GM19397 (cell line): ENCODE data around the gene UHRF1.

Experiments
- ATAC-seq: cut with Tn5 transposase; IDR thresholded peaks from one replicate; pipeline ENCODE4 v1.9.1; 2021; ENCODE audit warnings: mild to moderate bottlenecking, moderate library complexity; ENCODE audit not compliant: unreplicated experiment

The UHRF1 gene

GRCh38 chr19:4986471-4986891 is 77.2 kb downstream of the UHRF1 start:
- no peak for ATAC-seq

GRCh38 chr19:4987256-4987655 is 78.0 kb downstream of the UHRF1 start:
- ATAC-seq: no peak

DNA sequence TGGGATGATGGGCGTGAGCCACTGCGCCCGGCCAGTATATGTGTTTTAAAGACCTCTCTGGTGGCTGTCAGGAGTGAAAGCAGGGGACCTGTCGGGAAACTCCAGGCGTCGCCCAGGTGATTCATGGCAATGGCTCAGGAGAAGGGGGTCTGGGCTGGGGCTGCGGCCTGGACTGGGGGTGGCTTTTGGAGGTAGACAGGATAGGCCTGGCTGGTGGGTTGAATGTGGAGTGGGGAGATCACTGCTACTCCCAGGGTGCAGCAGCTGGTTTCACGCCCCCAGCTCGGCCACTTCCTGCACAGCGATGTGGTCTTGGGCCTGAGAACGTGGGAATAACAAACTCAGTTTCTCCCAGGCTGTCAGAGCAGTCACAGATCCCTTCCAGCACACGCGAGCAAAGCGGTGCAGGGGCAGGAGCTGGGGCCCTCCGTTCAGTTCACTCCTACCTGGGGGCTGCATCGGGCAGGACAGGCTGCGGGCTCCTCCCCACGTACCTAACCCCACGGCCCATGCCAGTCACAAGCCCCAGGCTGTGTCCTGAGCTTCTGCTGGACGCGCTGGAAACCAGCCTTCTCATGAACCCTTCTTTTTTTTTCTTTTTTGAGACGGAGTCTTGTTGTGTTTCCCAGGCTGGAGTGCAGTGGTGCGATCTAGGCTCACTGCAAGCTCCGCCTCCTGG is 78.5 kb downstream of the UHRF1 start:
- no peak for ATAC-seq

DNA sequence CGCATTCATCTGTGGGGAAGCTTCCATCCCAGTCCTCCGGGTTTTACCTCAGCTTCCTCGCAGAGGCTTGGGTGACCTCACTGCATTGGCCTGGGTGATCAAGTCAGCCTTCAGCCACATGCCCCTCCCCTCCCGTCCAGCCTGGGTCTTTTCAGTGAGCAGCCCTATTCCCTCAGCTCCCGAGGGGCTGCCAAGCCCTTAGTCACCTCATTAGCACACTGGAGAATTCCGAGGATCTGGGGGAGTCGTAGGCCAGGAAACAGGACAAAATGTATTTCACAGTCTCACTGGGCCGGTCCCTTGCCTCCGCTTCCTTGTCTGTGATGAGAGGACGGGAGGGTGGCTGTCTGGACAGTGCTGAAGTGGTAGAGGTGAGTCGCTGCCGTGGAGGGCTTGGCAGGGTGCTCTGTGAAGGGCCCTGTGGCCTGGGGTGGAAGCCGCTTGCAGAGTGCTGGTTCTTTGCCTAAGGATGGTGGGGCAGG is 79.5 kb downstream of the UHRF1 start:
- no peak for ATAC-seq

GRCh38 chr19:4990306-4990705 is 81.0 kb downstream of the UHRF1 start:
- ATAC-seq: no peak

DNA sequence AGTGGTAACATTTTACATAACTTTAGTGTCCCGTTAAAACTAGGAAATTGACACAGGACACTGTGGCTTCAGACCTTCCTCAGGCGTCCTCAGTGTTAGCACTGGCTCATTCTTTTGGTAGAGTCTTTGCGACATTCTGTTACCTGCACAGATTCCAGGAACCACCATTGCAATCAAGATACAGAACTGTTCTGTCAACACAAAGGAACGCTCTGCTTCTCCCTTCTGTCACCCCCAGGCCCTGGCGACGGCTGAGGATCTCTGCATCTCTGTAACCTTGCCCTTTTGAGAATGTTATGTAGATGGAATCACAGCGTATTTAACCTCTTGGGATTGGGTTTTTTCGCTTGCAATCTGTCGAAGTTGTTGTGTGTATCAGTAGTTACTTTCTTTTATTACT is 82.2 kb downstream of the UHRF1 start:
- ATAC-seq: no peak

- ATAC-seq: no peak
Measured at GRCh38 chr19:4991996-4992698, 82.8 kb downstream of the UHRF1 start.

DNA sequence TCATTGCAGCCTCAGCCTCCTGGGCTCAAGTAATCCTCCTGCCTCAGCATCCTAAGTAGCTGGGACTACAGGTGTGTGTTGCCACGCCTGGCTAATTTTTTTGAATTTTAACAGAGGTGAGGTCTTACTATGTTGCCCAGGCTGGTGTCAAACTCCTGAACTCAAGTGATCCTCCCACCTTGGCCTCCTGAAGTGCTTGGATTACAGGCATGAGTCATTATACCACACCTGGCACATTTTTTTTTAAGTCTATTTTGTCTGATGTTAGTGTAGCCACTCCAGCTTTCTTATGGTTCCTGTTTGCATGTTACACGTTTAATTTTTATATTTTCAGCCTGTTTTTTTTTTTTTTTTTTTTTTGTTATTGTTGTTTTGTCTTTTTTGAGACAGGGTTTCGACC is 84.4 kb downstream of the UHRF1 start:
- ATAC-seq: no peak

- no peak for ATAC-seq
Measured at GRCh38 chr19:4996701-4997100, 87.4 kb downstream of the UHRF1 start.

GRCh38 chr19:4997297-4997696 is 88.0 kb downstream of the UHRF1 start:
- ATAC-seq: no peak

- ATAC-seq: no peak
Measured at GRCh38 chr19:5000120-5000611, 90.9 kb downstream of the UHRF1 start.

GRCh38 chr19:5001615-5002014 is 92.3 kb downstream of the UHRF1 start:
- ATAC-seq: no peak

DNA sequence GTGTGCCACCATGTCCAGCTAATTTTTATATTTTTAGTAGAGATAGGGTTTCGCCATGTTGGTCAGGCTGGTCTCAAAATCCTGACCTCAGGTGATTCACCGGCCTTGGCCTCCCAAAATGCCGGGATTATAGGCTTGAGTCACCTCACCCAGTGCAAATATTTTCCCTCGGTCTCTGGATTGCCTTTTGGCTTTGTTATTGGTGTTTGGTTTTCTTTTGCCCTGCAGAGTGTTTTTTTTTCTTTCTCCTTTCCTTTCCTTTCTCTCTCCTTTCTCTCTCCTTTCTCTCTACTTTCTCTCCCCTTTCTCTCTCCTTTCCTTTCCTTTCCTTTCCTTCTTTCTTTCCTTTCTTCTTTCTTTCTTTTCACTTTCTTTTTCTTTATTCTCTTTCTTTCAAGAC is 92.8 kb downstream of the UHRF1 start:
- no peak for ATAC-seq

GRCh38 chr19:5003781-5004180 is 94.5 kb downstream of the UHRF1 start:
- ATAC-seq: no peak

DNA sequence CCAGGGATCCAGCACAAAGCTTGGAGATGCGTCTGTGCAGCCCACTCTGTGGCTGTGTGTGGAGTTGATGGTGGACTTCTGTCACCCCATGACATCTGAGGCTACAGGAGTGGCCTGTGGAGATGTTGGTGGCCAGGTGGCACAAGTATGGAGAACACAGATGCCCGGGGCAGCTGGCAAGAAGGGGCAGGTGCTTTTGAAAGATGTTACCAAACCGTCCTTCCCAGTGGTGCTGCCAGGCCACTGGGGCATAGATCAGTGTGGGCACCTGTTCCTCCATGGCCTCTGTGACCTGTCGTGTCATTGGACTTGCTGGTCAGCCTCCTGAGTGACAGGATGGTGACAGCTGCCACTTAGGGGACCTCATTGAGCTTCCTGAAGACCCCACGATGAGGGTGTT is 95.8 kb downstream of the UHRF1 start:
- ATAC-seq: no peak

DNA sequence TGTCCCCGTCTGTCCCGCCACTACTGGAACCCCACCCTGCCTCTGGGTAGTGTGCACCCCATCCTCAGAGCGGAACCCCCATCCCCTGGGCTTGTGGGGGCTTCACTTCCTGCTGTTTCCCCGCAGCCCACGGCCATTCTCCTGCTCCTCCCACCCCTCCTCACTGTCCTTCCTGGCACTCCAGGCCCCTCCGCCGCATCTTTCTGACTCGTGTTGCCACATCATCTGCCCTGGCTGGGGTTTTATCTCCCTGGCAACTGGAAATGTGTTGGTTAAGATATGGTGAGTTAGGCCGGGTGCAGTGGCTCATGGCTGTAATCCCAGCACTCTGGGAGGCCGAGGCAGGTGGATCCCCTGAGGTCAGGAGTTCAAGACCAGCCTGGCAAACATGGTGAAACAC is 96.9 kb downstream of the UHRF1 start:
- no peak for ATAC-seq

DNA sequence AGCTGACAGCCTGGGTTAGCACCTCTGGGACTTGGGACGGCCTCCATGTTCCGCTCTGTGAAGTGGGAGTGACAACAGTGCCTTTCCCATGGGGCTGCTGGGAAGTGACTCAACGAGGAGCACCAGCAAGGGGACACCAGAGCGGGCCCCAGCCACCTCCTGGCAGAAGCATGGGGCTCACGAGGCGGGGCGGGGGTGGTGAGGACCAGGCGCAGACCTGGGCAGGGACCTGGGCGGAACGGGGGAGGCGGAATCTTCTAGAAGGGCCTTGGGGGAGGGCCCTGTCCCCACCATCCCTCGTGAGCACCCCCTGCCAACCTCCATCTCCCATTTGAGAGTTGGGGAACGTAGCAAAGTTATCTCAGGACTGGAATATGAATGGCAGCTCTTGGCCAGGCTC is 97.5 kb downstream of the UHRF1 start:
- no peak for ATAC-seq
